GM15510 (cell line): Measurements from ENCODE around the gene CDH16.

Source experiments
- POLR2A ChIP-seq: IDR thresholded peaks from 3 replicates; pipeline ENCODE4 v1.6.1; 2011; ENCODE audit warnings: borderline replicate concordance; ENCODE audit not compliant: insufficient read length; ENCODE audit errors: extremely low read depth

Gene CDH16

DNA sequence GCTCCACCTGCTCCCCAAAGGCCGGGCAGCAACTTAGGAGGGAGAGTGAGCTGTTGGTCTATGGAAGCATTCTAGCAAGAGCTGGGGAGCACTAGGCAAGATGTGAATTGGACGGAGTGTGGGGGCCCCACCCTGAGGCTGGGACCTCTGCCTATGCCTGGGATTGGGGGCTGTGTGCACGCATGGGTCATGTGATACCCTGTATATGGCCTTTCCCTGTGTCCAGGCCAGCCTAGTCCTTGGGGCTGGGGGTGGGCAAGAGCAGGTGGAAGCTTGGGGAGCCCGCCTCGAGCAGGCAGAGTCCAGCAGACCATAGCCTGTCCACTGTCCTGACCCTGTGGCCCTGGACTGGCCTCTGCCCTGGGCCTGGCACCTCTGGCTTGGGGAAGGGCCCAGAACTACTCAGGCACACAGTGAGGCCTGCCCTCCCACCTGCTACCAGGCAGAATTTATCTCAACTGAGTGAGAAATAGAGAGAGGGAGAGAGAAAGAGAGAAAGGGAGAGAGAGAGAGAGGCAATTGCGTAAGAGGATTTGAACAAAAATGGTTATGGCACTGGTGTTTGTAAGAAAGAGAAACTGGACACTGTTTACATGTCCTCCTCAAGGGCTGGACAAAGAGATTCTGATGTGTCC is 19.3 kb downstream of the CDH16 start:
- TF ChIP-seq POLR2A: no peak

DNA sequence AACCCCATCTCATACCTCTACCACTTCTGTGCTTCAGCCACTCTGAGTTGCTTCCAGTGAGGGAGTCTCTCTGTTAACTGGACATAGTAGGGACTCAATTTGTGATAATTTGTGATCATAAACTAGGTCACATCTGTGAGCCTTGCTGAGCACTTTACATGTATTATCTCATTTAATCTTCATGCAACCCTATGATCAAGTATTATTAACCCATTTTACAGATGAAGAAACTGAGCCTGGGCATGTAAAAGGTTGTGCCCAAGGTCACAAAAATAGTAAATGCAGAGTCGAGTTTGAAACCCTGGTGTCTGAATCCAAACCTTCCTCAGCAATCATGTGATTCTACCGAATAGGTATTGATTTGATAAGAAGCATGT is 19.8 kb downstream of the CDH16 start:
- TF ChIP-seq POLR2A: no peak

DNA sequence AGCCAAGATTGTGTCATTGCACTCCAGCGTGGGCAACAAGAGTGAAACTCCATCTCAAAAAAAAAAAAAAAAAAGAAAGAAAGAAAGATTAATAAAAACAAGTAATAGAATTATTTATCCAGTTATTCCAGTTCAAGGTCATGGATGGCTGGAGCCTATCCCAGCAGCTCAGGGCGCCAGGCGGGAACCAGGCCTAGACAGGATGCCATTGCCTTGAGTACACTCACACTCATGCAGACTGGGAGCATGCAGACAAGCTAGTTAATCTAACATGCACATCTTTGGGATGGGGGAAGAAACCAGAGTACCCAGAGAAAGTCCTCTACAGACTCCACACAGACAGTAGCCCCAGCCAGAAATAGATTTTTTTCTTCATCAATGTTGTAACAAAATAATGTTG is 20.5 kb downstream of the CDH16 start:
- TF ChIP-seq POLR2A: no peak

- no peak for TF ChIP-seq POLR2A
Measured at GRCh38 chr16:66895999-66896398, 22.7 kb downstream of the CDH16 start.

DNA sequence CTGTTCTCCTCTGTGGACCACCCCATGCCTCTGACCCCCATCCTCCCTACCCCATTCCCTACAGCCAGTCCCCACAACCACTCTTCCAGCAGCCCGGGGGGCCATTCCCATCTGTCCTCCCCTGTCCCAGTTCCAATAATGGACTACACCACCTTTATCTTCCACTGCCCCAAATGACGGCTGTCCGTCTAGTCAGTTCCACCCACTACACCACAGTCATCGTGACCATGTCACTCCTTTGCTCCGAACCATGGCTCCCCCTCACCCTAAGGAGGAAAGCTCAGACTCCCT is 23.1 kb downstream of the CDH16 start:
- TF ChIP-seq POLR2A: no peak

DNA sequence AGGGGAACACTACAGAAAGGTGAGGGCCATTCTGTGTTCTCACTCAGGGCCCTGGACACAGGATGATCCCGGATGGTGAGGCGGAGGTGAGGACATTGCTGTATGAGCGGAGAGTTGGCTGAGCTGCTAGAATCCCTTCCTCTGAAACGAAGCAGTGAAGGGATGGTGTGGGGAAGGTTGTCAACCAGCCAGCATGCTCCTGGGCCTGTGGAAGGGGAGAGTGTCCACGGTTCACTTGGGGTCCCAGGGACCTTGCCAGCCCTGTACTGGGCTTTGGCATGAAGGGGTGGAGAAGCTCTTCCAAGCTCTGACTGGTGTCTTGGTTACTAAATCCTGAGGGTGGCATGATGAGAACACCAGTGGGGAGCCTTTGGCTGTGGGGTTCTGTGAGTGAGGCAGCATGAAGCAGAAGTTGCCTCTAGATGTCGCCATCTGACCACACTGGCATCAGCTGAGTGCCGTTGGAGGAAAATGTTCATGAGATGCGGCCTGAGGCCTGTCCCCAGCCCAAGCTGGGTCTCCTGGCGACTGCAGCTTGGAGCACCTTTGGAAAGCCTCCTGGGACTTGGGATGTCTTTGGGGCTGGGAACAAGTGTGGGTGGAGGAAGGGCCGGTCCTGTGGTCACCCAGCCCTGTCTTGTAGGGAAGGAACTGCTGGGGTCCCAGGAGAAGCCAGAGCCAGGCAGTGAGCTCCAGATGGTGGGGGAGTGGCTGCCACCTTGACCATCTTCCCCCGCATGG is 23.6 kb downstream of the CDH16 start:
- TF ChIP-seq POLR2A: no peak

GRCh38 chr16:66894055-66894454 is 24.6 kb downstream of the CDH16 start:
- TF ChIP-seq POLR2A: no peak

- TF ChIP-seq POLR2A: no peak
Measured at GRCh38 chr16:66891797-66892196, 26.9 kb downstream of the CDH16 start.

DNA sequence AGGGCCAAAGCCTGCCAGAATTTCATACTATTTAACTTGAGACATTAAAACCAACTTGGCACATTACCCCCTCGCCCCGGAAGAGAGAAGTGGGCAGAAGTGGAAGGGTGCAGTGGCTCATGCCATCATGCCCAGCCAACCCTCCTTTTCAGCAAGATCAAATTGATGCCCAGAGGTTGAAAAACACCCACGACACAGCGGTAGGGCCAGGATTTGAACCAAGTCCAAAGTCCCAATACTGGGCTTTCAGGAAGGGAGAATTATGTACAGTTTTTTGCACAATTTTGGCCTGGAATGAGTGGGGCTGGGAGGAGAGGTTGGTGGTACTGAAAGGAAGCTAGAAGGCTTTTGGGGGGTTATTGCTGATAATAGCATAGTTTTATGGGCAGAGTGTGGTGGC is 27.3 kb downstream of the CDH16 start:
- no peak for TF ChIP-seq POLR2A

DNA sequence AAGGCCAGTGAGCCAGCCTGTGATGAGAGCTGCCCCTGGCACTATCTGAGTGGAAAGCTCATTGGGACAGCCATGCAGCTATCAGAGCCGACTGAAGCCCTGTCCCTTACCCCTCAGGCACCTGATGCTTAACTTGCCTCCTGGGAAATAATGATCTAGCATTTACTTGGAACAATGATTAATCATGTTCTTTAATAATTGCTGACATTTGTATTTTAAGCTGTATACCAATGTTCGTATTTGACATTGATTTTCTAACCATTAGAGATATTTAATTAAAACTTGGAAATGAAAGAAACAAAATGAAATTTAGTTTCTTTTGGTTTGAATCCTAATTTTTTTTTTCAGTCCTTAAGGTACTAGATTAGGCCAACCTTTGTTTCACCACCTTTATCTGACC is 27.9 kb downstream of the CDH16 start:
- TF ChIP-seq POLR2A: no peak

GRCh38 chr16:66889622-66890021 is 29.1 kb downstream of the CDH16 start:
- TF ChIP-seq POLR2A: no peak

DNA sequence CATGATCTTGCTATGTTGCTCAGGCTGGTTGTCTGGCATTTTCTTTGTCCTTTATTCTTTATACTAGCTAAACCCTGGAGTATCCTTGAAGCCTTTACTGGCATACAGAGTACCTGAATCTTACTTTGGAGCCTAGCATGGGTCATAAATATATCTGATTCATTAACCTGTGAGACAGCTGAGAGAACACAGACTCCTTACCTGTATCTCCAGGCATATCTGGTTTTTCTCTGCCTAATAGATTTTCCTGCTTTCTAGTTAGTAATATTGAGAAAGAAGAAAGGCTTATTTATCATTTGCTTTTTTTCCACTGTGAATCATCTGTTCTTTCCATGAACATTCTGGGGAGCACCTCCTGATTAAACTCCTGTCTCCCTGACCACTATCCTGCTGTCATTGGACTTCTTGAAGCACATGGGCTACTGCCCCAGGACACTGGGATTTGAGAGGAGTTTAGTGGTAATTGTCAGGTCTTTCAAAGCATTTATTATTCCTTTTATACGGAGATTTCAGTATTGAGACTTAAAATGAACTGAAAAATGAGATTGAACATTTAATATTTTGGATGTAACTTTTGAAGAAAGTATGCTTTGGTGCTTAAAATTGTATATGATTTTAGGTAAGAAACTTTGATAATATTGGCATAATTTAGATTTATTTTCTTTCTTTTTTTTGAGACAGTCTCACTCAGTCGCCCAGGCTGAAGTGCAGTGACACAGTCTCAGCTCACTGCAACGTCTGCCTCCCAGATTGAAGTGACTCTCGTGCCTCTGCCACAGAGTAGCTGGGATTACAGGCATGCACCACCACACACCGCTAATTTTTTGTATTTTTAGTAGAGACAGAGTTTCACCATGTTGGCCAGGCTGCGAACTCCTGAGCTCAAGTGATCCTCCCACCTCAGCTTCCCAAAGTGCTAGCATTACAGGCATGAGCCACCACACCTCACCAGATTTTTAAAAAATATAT is 29.8 kb downstream of the CDH16 start:
- TF ChIP-seq POLR2A: no peak

GRCh38 chr16:66886914-66887313 is 31.8 kb downstream of the CDH16 start:
- TF ChIP-seq POLR2A: no peak

DNA sequence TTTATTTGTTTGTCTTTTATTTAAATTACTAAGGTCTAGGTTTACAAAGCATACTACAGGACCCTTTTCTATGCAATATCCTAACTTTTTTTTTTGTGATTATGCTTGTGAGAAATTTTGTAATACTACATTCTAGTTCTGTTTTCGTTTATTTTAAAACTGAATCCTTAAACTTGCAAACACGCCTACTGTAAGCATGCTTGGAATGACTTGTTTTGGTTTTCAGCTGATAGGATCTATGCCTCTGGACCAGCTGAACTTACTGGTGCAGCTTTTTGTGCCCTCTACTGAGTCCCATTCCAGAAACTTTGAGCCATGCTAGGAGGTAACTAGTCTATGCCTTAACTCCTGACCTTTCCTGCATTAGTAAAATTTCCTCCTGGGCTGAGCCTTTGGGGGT is 32.4 kb downstream of the CDH16 start:
- no peak for TF ChIP-seq POLR2A

DNA sequence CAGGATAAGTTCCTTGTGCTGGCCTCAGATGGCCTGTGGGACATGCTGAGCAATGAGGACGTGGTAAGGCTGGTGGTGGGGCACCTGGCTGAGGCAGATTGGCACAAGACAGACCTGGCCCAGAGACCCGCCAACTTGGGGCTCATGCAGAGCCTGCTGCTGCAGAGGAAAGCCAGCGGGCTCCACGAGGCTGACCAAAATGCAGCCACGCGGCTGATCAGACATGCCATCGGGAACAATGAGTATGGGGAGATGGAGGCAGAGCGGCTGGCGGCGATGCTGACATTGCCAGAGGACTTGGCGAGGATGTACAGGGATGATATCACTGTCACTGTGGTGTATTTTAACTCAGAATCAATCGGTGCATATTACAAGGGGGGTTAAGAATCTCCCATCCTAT is 33.2 kb downstream of the CDH16 start:
- TF ChIP-seq POLR2A: no peak
